GM19239 (cell line): ENCODE measurements around the gene NUFIP2.
"Not testable (repeated sequence)": the region's sequence is repeated elsewhere in the genome, so short reads cannot be mapped to it uniquely, and the experiment has no call there.

Source experiments
- DNase-seq: peaks from one replicate; pipeline ENCODE4 v3.0.0; 2011; ENCODE audit warnings: low spot score; ENCODE audit not compliant: insufficient read length
- FAIRE-seq: peaks from 2 replicates; lab custom pipeline; 2011; peaks lifted over from hg19 to GRCh38; lab: Jason Lieb, UNC

Gene NUFIP2

GRCh38 chr17:29293890-29294579 lies at the start of gene NUFIP2:
NUFIP2 (minus strand) TSS chr17:29294148; CDS start chr17:29294059, 89 bp downstream.
- peak; percentile 98 for FAIRE-seq
- peak; percentile 93 for DNase-seq

- FAIRE-seq, result no peak
These were observed 48.3 kb upstream of the NUFIP2 start for GRCh38 chr17:29342158-29342765.

GRCh38 chr17:29341726-29342125 lies 47.8 kb upstream of the NUFIP2 start:
- FAIRE-seq (no peak), DNase-seq (no peak)

More at GRCh38 chr17:29342158-29342765, 48.3 kb upstream of the NUFIP2 start:
- DNase-seq, result no peak

- DNase-seq, FAIRE-seq: not testable (repeated sequence)
These were observed 45.1 kb upstream of the NUFIP2 start for GRCh38 chr17:29339016-29339415.

- no peak for FAIRE-seq
- DNase-seq, result no peak
These were observed 37.7 kb upstream of the NUFIP2 start for GRCh38 chr17:29331708-29332085.

GRCh38 chr17:29331075-29331707 lies 37.2 kb upstream of the NUFIP2 start:
- DNase-seq, result no peak
- FAIRE-seq, result no peak

- FAIRE-seq, result no peak
- no peak for DNase-seq
These were observed 33.5 kb upstream of the NUFIP2 start for GRCh38 chr17:29327412-29327811.

GRCh38 chr17:29326023-29326813 lies 32.3 kb upstream of the NUFIP2 start:
- FAIRE-seq (no peak), DNase-seq (no peak)

- FAIRE-seq (no peak), DNase-seq (no peak)
These were observed 28.4 kb upstream of the NUFIP2 start for GRCh38 chr17:29322363-29322762.

GRCh38 chr17:29303386-29303785 lies 9.4 kb upstream of the NUFIP2 start:
- no peak for FAIRE-seq
- no peak for DNase-seq

GRCh38 chr17:29299031-29299430 lies 5.1 kb upstream of the NUFIP2 start:
- no peak for FAIRE-seq
- DNase-seq, result no peak

GRCh38 chr17:29295420-29295819 lies 1.5 kb upstream of the NUFIP2 start:
- FAIRE-seq, result no peak
- no peak for DNase-seq

- DNase-seq (no peak), FAIRE-seq (no peak)
These were observed 592 bp upstream of the NUFIP2 start for GRCh38 chr17:29294580-29294900.

- FAIRE-seq, result peak; percentile 56
These were observed 707 bp downstream of the NUFIP2 start for GRCh38 chr17:29292992-29293889.

GRCh38 chr17:29292071-29292991 lies 1.6 kb downstream of the NUFIP2 start:
- FAIRE-seq (peak; percentile 44), DNase-seq (peak; percentile 23)

More at GRCh38 chr17:29292992-29293889, 707 bp downstream of the NUFIP2 start:
- peak; percentile 47 for DNase-seq

- DNase-seq (peak; percentile 40), FAIRE-seq (peak; percentile 85)
These were observed 2.7 kb downstream of the NUFIP2 start for GRCh38 chr17:29291163-29291752.

- DNase-seq (no peak), FAIRE-seq (no peak)
These were observed 4.1 kb downstream of the NUFIP2 start for GRCh38 chr17:29289852-29290251.

- DNase-seq, result no peak
These were observed 10.0 kb downstream of the NUFIP2 start for GRCh38 chr17:29283961-29284360.

More at GRCh38 chr17:29283961-29284360, 10.0 kb downstream of the NUFIP2 start:
- no peak for FAIRE-seq
